NCI-H748 (cell line): Measurements from ENCODE around the gene GNB4.

Source experiments
- DNase-seq: peaks from one replicate; lab custom pipeline; 2025; ENCODE audit not compliant: unreplicated experiment; lab: John Stamatoyannopoulos, UW

GNB4 gene

GRCh38 chr3:179451265-179452175 is at the start of gene GNB4:
TSS of gene GNB4 (minus strand) at chr3:179451470. CDS start at chr3:179426200, 25,270 bp downstream.
- peak; percentile 83 for DNase-seq

- DNase-seq: no peak
Measured at GRCh38 chr3:179495483-179495882, 44.2 kb upstream of the GNB4 start.

- DNase-seq: no peak
Measured at GRCh38 chr3:179493260-179493659, 42.0 kb upstream of the GNB4 start.

- no peak for DNase-seq
Measured at GRCh38 chr3:179488213-179488612, 36.9 kb upstream of the GNB4 start.

GRCh38 chr3:179486806-179487205 is 35.5 kb upstream of the GNB4 start:
- DNase-seq: no peak

- no peak for DNase-seq
Measured at GRCh38 chr3:179482857-179483256, 31.6 kb upstream of the GNB4 start.

- DNase-seq: no peak
Measured at GRCh38 chr3:179476215-179476614, 24.9 kb upstream of the GNB4 start.

GRCh38 chr3:179474480-179474879 is 23.2 kb upstream of the GNB4 start:
- no peak for DNase-seq

GRCh38 chr3:179473565-179473964 is 22.3 kb upstream of the GNB4 start:
- DNase-seq: no peak

- peak; percentile 20 for DNase-seq
Measured at GRCh38 chr3:179464323-179465092, 13.2 kb upstream of the GNB4 start.

- no peak for DNase-seq
Measured at GRCh38 chr3:179463319-179463718, 12.0 kb upstream of the GNB4 start.

- no peak for DNase-seq
Measured at GRCh38 chr3:179460260-179460659, 9.0 kb upstream of the GNB4 start.

- DNase-seq: no peak
Measured at GRCh38 chr3:179455954-179456353, 4.7 kb upstream of the GNB4 start.

GRCh38 chr3:179454887-179455286 is 3.6 kb upstream of the GNB4 start:
- DNase-seq: no peak

- DNase-seq: no peak
Measured at GRCh38 chr3:179453967-179454366, 2.7 kb upstream of the GNB4 start.

- DNase-seq: no peak
Measured at GRCh38 chr3:179452872-179453271, 1.6 kb upstream of the GNB4 start.

GRCh38 chr3:179452176-179452564 is 900 bp upstream of the GNB4 start:
- DNase-seq: no peak

- peak; percentile 27 for DNase-seq
Measured at GRCh38 chr3:179450901-179451264, 387 bp downstream of the GNB4 start.

GRCh38 chr3:179450261-179450701 is 989 bp downstream of the GNB4 start:
- DNase-seq: no peak

GRCh38 chr3:179449636-179450035 is 1.6 kb downstream of the GNB4 start:
- no peak for DNase-seq

GRCh38 chr3:179447251-179447650 is 4.0 kb downstream of the GNB4 start:
- DNase-seq: no peak

- DNase-seq: no peak
Measured at GRCh38 chr3:179446501-179446900, 4.8 kb downstream of the GNB4 start.
